Measurements from ENCODE around the gene KRTCAP3. TPM values are rescaled to one million over a fixed set of nuclear protein-coding genes. Genes with fewer than 3 reads are reported as not detected.

Gene KRTCAP3
- 1 to 10 TPM; 4.0 to 5.4 TPM for total RNA-seq
- polyA plus RNA-seq, result 0.71 TPM

GRCh38 chr2:27441958-27442919 is at the start of gene KRTCAP3:
Gene KRTCAP3, plus strand, starts transcription at chr2:27442381. Its CDS starts 32 bp downstream, at chr2:27442413.
- Histone ChIP-seq H3K4me3 (ENCODE audit: low read length) (no peak within 1 kb of the TSS), H3K27me3 (ENCODE audit: insufficient read depth, low read length, poor library complexity, severe bottlenecking) (no peaks in the 10 kb centered on the region), H3K4me1 (ENCODE audit: insufficient read depth, low read length) (no peaks in the 10 kb centered on the region), H3K9me3 (ENCODE audit: low read length) (no peaks in the 10 kb centered on the region), H3K27ac (ENCODE audit: low read depth, low read length) (no peak within 1 kb of the TSS), H3K36me3 (ENCODE audit: insufficient read depth, low read length) (peaks cover 39% of the 10 kb centered on the region)
- Mint-ChIP-seq H3K27ac (peak within 1 kb of the TSS in 3 of 8 donors; percentile 49 to 80 (median 80)), H3K4me1 (peaks cover 0 to 4% (median 4%) of the 10 kb centered on the region in 3 donors), H3K27me3 (peaks cover 0 to 2% of the 10 kb centered on the region in 2 donors), H3K4me3 (peak within 1 kb of the TSS in 2 of 7 donors; percentile 4 to 49), H3K9me3 (no peaks in the 10 kb centered on the region), H3K36me3 (peaks cover 14 to 71% (median 25%) of the 10 kb centered on the region in 3 donors)
- peak; percentile 34 to 74 (median 47) for DNase-seq
- ChIA-PET CTCF (interaction anchor here (0.9 to 2.1 kb wide), 3 partner anchors 10 to 12 kb away, joined by 3 to 6 read pairs (median 4); no protein-coding TSS in a partner anchor), POLR2A (no interaction called here)

- CTCF ChIA-PET, result interaction anchor here (1.5 kb wide), 1 partner anchor 20 kb away, joined by 3 read pairs; no protein-coding TSS in a partner anchor
These were observed 49.0 kb upstream of the KRTCAP3 start for GRCh38 chr2:27393225-27393624.

GRCh38 chr2:27398962-27399361 is 43.2 kb upstream of the KRTCAP3 start:
- Histone ChIP-seq H3K27me3 (ENCODE audit: insufficient read depth, low read length, poor library complexity, severe bottlenecking) (no peaks in the 10 kb centered on the region), H3K4me1 (ENCODE audit: insufficient read depth, low read length) (peaks cover 5% of the 10 kb centered on the region), H3K36me3 (ENCODE audit: insufficient read depth, low read length) (no peaks in the 10 kb centered on the region), H3K9me3 (ENCODE audit: low read length) (no peaks in the 10 kb centered on the region), H3K4me3 (ENCODE audit: low read length) (no peak overlapping the region), H3K27ac (ENCODE audit: low read depth, low read length) (no peak overlapping the region)
- peaks cover 0 to 26% (median 4%) of the 10 kb centered on the region in 3 donors for H3K36me3 Mint-ChIP-seq
- DNase-seq, result no peak
- H3K9me3 Mint-ChIP-seq, result no peaks in the 10 kb centered on the region
- H3K27me3 Mint-ChIP-seq, result no peaks in the 10 kb centered on the region
- peak overlapping the region in 2 of 8 donors; percentile 72 to 89 for H3K27ac Mint-ChIP-seq
- H3K4me1 Mint-ChIP-seq, result peaks cover 35 to 63% (median 63%) of the 10 kb centered on the region in 3 donors
- ChIA-PET POLR2A (no interaction called here), CTCF (no interaction called here)
- H3K4me3 Mint-ChIP-seq, result peak overlapping the region in 1 of 7 donors; percentile 28

More at GRCh38 chr2:27393225-27393624, 49.0 kb upstream of the KRTCAP3 start:
- Mint-ChIP-seq H3K4me1 (peaks cover 34 to 61% (median 60%) of the 10 kb centered on the region in 3 donors), H3K4me3 (peak overlapping the region in 1 of 7 donors; percentile 19), H3K27ac (peak overlapping the region in 3 of 8 donors; percentile 63 to 82 (median 75)), H3K36me3 (peaks cover 0 to 28% (median 7%) of the 10 kb centered on the region in 3 donors), H3K9me3 (no peaks in the 10 kb centered on the region), H3K27me3 (no peaks in the 10 kb centered on the region)
- no peaks in the 10 kb centered on the region for H3K9me3 ChIP-seq (ENCODE audit: low read length)
- no peaks in the 10 kb centered on the region for H3K36me3 ChIP-seq (ENCODE audit: insufficient read depth, low read length)
- POLR2A ChIA-PET, result no interaction called here
- DNase-seq, result no peak
- H3K27me3 ChIP-seq (ENCODE audit: insufficient read depth, low read length, poor library complexity, severe bottlenecking), result no peaks in the 10 kb centered on the region
- H3K4me1 ChIP-seq (ENCODE audit: insufficient read depth, low read length), result peaks cover 22% of the 10 kb centered on the region
- H3K27ac ChIP-seq (ENCODE audit: low read depth, low read length), result no peak overlapping the region
- no peak overlapping the region for H3K4me3 ChIP-seq (ENCODE audit: low read length)

GRCh38 chr2:27400348-27401135 is 41.6 kb upstream of the KRTCAP3 start:
- Mint-ChIP-seq H3K9me3 (no peaks in the 10 kb centered on the region), H3K4me3 (peak overlapping the region in 1 of 7 donors; percentile 38), H3K27ac (peak overlapping the region; percentile 11 to 91 (median 66)), H3K27me3 (no peaks in the 10 kb centered on the region), H3K4me1 (peaks cover 32 to 70% (median 61%) of the 10 kb centered on the region in 3 donors), H3K36me3 (peaks cover 0 to 33% (median 4%) of the 10 kb centered on the region in 3 donors)
- Histone ChIP-seq H3K27ac (ENCODE audit: low read depth, low read length) (no peak overlapping the region), H3K4me3 (ENCODE audit: low read length) (no peak overlapping the region), H3K4me1 (ENCODE audit: insufficient read depth, low read length) (peaks cover 5% of the 10 kb centered on the region), H3K9me3 (ENCODE audit: low read length) (no peaks in the 10 kb centered on the region), H3K27me3 (ENCODE audit: insufficient read depth, low read length, poor library complexity, severe bottlenecking) (no peaks in the 10 kb centered on the region), H3K36me3 (ENCODE audit: insufficient read depth, low read length) (no peaks in the 10 kb centered on the region)
- CTCF ChIA-PET, result no interaction called here
- DNase-seq, result no peak
- POLR2A ChIA-PET, result interaction anchor here (0.6 kb wide), 1 partner anchor 9 kb away, joined by 3 read pairs; the partner anchor contains the start of gene PPM1G

- H3K27me3 Mint-ChIP-seq, result peaks cover 0 to 9% of the 10 kb centered on the region in 2 donors
- H3K4me1 Mint-ChIP-seq, result peaks cover 37 to 60% (median 53%) of the 10 kb centered on the region in 3 donors
- ChIA-PET POLR2A (interaction anchor here (0.7 to 3.0 kb wide), 2 partner anchors 21 to 212 kb away, joined by 3 to 25 read pairs; partner anchors contain the start of gene NRBP1), CTCF (interaction anchor here (1.6 kb wide), 1 partner anchor 22 kb away, joined by 3 read pairs; no protein-coding TSS in a partner anchor)
- Histone ChIP-seq H3K36me3 (ENCODE audit: insufficient read depth, low read length) (no peaks in the 10 kb centered on the region), H3K27me3 (ENCODE audit: insufficient read depth, low read length, poor library complexity, severe bottlenecking) (no peaks in the 10 kb centered on the region), H3K27ac (ENCODE audit: low read depth, low read length) (peak overlapping the region; percentile 86), H3K4me1 (ENCODE audit: insufficient read depth, low read length) (peaks cover 34% of the 10 kb centered on the region), H3K9me3 (ENCODE audit: low read length) (no peaks in the 10 kb centered on the region), H3K4me3 (ENCODE audit: low read length) (peak overlapping the region; percentile 66)
- H3K4me3 Mint-ChIP-seq, result peak overlapping the region; percentile 81 to 96 (median 90)
- DNase-seq, result no peak
- H3K27ac Mint-ChIP-seq, result peak overlapping the region; percentile 68 to 90 (median 88)
- H3K9me3 Mint-ChIP-seq, result no peaks in the 10 kb centered on the region
- peaks cover 0 to 28% (median 4%) of the 10 kb centered on the region in 3 donors for H3K36me3 Mint-ChIP-seq
These were observed 34.2 kb upstream of the KRTCAP3 start for GRCh38 chr2:27407798-27408491.

- peaks cover 0 to 25% (median 3%) of the 10 kb centered on the region in 3 donors for H3K36me3 Mint-ChIP-seq
- H3K9me3 ChIP-seq (ENCODE audit: low read length), result no peaks in the 10 kb centered on the region
These were observed 33.4 kb upstream of the KRTCAP3 start for GRCh38 chr2:27408601-27409320.

More at GRCh38 chr2:27408601-27409320, 33.4 kb upstream of the KRTCAP3 start:
- Histone ChIP-seq H3K36me3 (ENCODE audit: insufficient read depth, low read length) (no peaks in the 10 kb centered on the region), H3K27me3 (ENCODE audit: insufficient read depth, low read length, poor library complexity, severe bottlenecking) (no peaks in the 10 kb centered on the region), H3K4me3 (ENCODE audit: low read length) (peak overlapping the region; percentile 66), H3K27ac (ENCODE audit: low read depth, low read length) (peak overlapping the region; percentile 86), H3K4me1 (ENCODE audit: insufficient read depth, low read length) (peaks cover 34% of the 10 kb centered on the region)
- H3K4me1 Mint-ChIP-seq, result peaks cover 32 to 55% (median 47%) of the 10 kb centered on the region in 3 donors
- no peaks in the 10 kb centered on the region for H3K9me3 Mint-ChIP-seq
- ChIA-PET POLR2A (interaction anchor here (0.7 to 3.0 kb wide), 8 partner anchors 20 to 255 kb away, joined by 3 to 25 read pairs (median 4); partner anchors contain the start of genes GTF3C2, MPV17, NRBP1 and SLC4A1AP), CTCF (interaction anchor here (1.3 to 2.1 kb wide), 4 partner anchors 21 to 274 kb away, joined by 3 to 7 read pairs (median 4); partner anchors contain the start of gene ZNF513)
- peak overlapping the region; percentile 68 to 90 (median 88) for H3K27ac Mint-ChIP-seq
- peak overlapping the region; percentile 81 to 96 (median 90) for H3K4me3 Mint-ChIP-seq
- peaks cover 0 to 10% of the 10 kb centered on the region in 2 donors for H3K27me3 Mint-ChIP-seq
- no peak for DNase-seq

Measured in CD8-positive, alpha-beta memory T cell (primary cell).